CD4-positive, alpha-beta T cell treated with Interleukin-21 for 1 hour (primary cell): ENCODE measurements around the gene LACC1.

Experiments used
- DNase-seq: peaks from one replicate; pipeline ENCODE4 v3.0.0-alpha.2; 2020

LACC1 gene

GRCh38 chr13:43879755-43880181 is at the start of gene LACC1:
Gene LACC1 (plus strand): TSS chr13:43879904. CDS start chr13:43880986, 1,082 bp downstream.
- no peak for DNase-seq

DNA sequence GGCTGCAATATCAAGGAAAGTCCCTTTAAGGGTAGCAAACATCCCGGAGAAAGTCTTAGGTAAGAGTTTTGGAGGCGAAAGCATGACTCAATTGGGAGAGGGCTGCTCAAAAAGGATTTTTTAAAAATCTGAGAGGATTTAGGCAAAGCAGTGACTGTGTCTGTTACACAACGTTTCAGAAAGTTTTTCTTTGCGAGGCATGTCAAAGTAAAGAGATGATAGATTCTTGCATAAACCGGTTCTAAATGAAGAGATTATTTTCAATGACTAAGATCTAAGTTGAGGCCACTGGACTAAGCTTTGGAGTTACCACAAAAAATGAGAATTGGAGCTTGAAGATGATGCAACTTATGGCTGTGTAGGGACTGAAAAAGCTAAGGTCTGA is 49.2 kb upstream of the LACC1 start:
- no peak for DNase-seq

- no peak for DNase-seq
Measured at GRCh38 chr13:43831088-43831487, 48.6 kb upstream of the LACC1 start.

DNA sequence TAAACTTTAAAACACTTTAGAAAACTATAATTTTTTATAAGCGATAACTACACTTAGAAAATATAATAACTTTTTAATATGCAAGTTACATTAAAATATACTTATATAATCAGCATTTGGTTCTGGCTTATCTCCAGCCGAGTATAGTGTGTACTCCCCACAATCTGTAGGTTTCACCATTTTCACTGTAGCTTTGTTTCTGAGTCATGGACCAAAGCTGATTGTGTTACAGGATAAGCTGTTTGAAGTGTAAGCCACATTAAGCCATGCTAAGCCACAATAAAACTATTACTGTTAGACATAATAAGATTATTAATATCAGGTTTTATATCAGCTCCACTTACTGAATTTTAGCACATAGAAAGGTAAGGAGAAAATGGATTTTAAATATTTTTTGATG is 44.0 kb upstream of the LACC1 start:
- DNase-seq: no peak

DNA sequence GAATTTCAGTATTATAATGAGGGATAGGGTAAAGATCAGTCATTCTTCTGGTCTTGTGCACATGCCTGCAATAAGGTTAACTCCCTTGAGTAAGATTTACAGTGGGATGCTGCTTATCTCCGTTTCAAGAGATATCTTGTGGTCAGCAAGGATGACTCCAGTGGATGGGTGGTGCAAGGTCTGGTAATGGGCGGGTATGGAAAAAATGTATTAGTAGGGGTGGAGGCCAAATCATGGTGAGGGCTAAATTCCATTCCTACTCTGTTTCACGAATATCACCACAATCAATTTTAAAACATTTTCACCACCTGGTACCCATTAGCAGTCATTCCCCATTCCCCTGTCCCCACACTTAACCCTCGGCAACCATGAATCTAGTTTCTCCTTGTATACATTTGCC is 40.8 kb upstream of the LACC1 start:
- DNase-seq: no peak

- no peak for DNase-seq
Measured at GRCh38 chr13:43846496-43847158, 33.1 kb upstream of the LACC1 start.

DNA sequence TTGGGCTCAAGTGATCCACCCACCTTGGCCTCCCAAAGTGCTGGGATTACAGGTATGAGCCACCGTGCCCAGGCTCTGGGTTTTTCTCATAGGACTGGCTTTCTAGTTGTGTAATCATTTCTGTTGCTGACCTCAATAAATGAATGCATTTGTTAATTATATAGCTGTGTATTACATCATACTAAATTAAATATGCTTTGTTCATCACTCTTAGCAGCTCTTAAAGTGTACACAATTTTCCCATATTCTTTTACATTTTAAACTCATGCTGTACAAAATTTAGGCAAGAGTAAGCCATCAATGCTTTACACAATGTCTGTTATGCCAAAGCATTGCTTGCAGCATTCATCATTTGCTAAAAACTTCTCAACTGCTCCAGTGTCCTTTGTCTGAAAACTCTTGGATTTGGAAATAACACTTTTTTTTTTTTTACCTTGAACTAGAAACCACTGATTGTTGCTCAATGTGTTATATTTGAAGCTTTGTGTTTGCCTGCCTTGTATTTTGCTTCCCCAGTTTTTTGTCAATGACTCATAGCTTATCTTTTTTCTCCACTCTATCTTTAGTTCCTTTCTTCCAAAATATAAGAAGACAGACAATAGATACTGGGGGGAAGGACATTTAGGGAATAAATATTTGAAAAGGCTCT is 31.6 kb upstream of the LACC1 start:
- DNase-seq: no peak

DNA sequence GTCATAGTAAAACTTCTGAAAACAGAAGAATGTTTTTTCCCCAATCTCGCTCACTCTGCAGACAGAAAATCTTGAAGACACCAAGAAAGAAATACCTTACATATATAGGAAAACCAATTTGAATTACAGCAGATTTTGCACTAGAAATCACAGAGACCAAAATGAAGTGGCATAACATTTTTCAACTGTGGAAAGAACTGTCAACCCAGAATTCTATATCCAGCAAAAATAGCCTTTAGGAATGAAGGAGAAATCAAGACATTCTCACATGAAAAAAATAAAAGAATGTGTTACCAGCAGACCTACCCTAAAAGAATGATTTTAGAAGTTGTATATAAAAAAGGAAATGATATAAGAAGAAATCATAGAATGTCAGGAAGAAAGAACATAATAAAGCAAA is 28.8 kb upstream of the LACC1 start:
- DNase-seq: no peak

- DNase-seq: no peak
Measured at GRCh38 chr13:43852923-43853404, 26.7 kb upstream of the LACC1 start.

GRCh38 chr13:43861863-43862262 is 17.8 kb upstream of the LACC1 start:
- no peak for DNase-seq

- DNase-seq: no peak
Measured at GRCh38 chr13:43864921-43865320, 14.8 kb upstream of the LACC1 start.

DNA sequence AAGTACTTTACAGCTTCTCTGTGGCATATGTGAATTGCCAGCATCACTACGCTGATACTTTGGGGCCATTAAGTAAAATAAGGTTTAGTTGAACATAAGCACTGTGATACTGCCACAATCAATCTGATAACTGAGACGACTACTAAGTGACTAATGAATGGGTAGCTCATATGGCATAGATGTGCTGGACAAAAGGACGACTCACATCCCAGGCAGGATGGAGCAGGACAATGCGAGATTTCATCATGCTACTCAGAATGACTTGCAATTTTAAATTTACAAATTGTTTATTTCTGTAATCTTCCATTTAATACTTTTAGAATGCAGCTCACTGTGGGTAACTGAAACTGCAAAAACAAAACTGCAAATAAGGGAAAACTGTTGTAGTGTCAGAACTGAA is 13.8 kb upstream of the LACC1 start:
- DNase-seq: no peak

DNA sequence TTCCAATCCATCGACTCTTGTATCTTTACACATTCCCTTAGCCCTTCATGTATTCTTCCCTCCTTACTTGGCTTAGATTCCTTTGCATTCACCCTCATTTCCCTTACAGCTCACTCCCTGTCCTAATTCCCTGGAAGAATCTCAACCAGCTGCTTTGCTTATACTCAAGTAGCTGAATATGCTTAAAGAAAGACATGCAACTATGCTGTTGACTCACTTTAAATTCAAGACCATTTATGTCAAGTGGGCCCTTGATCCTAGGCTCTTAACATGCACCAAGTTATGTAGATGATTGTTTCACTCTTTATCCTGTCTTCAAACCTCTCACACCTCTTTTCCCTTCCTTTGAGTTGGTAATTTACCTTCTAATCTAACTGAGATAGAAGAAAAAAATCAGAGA is 7.5 kb upstream of the LACC1 start:
- DNase-seq: no peak

DNA sequence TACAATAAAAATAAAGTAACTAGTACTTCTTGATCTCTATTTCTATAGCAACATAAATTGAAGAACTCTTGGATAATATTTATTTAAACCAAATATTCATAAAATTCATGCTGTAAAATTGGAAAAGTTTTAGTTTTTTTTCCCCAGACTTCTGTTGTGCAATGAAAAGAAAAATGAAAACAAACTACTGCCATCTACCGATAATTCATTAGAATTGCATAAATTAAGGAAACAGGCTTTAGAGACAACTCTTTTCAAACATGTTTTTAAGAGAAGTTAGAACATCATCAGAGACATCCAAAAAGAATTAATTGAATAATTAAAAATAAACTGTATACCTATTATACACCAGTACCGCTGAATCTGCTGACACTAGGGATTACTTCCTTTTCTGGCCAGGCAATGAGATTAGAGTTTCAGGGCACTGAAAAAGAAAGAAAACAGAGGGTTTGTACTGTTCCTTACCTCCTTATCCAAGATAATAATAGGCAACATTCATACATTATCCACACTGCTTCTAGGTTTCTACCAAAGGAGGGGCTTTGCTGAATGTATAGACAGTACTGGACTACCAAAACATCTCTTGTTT is 5.1 kb upstream of the LACC1 start:
- peak; percentile 24 for DNase-seq

DNA sequence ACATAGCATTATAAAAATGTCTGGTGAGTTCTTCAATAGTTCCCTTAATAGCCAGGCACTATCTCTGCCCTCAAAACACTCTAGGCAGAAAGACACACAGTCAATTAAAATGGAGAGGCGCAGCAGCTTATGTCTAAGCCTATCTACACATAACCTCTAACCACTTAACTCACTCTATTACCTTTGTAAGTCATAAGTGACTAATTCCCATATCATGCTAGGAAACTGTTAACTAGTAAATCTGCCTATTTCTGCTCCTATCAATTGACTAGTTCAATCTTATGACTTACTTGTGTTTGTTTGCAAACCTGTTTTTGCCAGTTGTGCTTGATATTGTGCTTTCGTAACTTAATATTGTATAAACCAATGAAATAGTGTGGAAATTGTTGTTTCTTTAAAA is 3.3 kb upstream of the LACC1 start:
- no peak for DNase-seq

DNA sequence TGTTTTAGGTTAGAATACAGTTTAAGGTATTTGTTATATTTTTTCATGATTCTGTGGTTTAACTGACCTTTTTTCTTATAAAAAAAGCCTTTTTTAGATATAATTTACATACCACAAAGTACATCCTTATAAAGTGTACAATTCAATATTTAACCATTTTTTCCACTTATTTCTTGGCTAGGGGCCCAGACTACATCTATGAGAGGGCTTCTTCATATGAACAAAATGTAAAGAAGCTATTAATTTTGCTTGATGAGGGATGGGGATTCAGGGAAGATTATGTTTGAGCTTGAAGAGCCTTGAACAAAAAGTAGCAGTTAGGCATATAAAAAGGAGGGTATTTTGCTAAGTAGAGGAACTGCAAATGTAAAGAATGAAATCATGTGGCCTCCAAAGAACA is 2.4 kb upstream of the LACC1 start:
- no peak for DNase-seq

DNA sequence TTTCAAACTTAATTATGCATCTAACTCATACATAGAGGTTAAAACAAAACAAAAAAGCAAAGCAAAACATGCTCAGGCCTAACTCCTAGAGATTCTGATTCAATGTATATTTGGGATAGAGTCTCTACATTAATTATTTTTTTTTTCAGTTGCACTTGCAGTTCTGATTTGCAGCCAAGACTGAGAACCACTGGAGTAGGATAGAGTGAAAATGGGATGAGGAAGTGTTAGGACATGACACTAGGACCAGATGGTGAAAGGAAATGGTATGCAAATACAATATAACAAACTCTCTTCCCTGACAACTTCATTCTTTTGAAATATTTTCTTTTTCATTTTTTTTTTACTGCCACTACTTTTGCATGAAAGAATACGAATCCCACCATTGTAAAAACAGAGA is 1.9 kb upstream of the LACC1 start:
- DNase-seq: no peak

- DNase-seq: peak; percentile 79
Measured at GRCh38 chr13:43878892-43879754, 581 bp upstream of the LACC1 start, which contains the start of gene CCDC122. Gene CCDC122 (minus strand): TSS chr13:43879740. CDS start chr13:43869376, 10,364 bp downstream.

DNA sequence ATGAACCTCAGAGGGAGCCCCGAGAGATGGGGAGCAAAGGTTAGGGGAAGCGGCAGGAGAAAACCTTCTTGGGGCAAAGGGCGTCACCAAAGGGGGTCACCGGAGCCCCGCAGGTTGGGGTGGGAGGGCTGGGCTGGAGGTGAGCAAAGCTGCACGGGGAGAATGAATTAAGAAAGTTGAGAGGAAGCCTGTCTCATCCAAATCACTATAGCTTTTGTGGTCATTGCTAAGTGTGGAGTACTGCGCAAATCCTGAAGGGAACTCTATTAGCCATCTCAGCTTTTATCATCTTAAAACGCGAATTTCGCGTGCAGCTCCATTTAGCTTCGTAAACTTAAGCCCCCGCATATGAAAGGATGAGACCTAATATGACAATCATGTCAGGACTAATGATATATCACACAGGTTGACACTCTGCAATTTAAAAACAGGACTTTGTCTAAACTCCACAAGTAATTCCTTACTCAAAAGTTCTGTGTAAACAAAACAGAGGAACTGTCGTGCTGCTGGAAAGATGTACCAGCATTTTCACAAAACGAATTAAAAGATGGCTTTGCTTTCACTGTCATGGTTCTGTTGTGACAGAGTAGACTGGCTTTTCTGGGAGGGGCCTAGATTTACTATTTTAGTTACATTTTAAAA is 631 bp downstream of the LACC1 start:
- DNase-seq: no peak

- no peak for DNase-seq
Measured at GRCh38 chr13:43880926-43881325, 1.2 kb downstream of the LACC1 start.

DNA sequence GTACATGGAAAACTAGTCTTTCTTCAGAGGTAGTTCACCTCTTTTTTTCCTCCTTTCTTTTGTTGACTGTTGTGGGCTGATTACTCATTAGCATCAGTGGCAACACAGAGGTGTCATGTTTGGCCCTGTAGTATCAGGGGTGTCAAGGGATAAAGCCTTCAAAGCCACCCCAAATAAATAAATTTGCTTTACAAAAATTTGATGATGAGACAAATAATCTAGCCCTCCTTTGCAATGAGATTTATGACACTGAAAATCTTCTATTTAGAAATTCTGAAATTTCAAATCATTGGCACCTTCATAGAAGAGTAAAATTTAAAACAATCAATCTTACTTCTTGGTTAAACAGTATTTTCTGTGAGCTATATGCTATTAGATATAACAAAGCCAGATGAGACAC is 1.9 kb downstream of the LACC1 start:
- DNase-seq: no peak

- DNase-seq: no peak
Measured at GRCh38 chr13:43883631-43884030, 3.9 kb downstream of the LACC1 start.

DNA sequence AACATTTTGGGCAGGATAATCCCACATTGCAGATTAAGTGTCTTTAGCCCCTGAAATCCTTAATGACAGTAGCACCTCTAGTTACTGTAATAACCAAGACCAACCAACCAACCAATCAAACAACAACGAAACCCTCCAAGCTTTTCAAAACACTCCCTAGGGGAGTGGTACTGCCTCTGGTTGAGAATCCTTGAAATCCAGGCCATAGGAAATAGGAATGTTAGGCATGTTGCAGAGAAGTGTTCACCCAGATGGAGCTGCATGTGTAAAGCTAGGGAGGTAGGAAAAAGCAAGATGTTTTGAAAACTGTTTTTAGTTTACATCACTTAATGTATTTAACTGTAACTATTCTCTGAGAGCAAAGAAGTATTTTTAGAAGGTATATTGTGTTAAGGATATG is 4.5 kb downstream of the LACC1 start:
- DNase-seq: no peak
